Measurements from ENCODE around the gene DCUN1D2. TPM values are rescaled to one million over a fixed set of nuclear protein-coding genes. Genes with fewer than 3 reads are reported as not detected.

Gene DCUN1D2
- total and polyA plus RNA-seq, 2 donors from 2014 or later = 7.6 to 19.5 TPM

- Histone ChIP-seq H3K4me3 (ENCODE audit: low read length in 3 of 3) (no peak overlapping the region), H3K9me3 (ENCODE audit: control insufficient read depth in 2 of 3, insufficient read depth in 1 of 3, low read length in 3 of 3) (no peaks in the 10 kb centered on the region), H3K27me3 (ENCODE audit: control insufficient read depth, insufficient read depth, low read length) (no peaks in the 10 kb centered on the region), H3K4me1 (ENCODE audit: control insufficient read depth in 2 of 3, insufficient read depth in 2 of 3, low read depth in 1 of 3, low read length in 3 of 3) (peaks cover 0 to 3% (median 0%) of the 10 kb centered on the region in 3 donors), H3K36me3 (ENCODE audit: control insufficient read depth in 2 of 3, insufficient read depth in 3 of 3, low read length in 3 of 3) (no peaks in the 10 kb centered on the region), H3K9ac (ENCODE audit: low read length in 3 of 3) (no peak overlapping the region), H3K27ac (ENCODE audit: low read depth in 2 of 2, low read length in 2 of 2) (no peak overlapping the region)
- DNase-seq (peak in 2 of 5 donors; percentile 6 to 37), FAIRE-seq (no peak)
- intact Hi-C loops (cut with DNase I) = no loop called here
- no peak for TF ChIP-seq CTCF (IDR thresholded peaks at IDR 0.05; ENCODE audit: borderline replicate concordance, extremely low read depth, insufficient read depth)
These were observed 83.4 kb downstream of the DCUN1D2 start for GRCh38 chr13:113407103-113407530.

- DNase-seq (peak in 2 of 5 donors; percentile 20 to 44), FAIRE-seq (no peak)
- Histone ChIP-seq H3K9ac (ENCODE audit: low read length in 3 of 3) (no peak overlapping the region), H3K9me3 (ENCODE audit: control insufficient read depth in 2 of 3, insufficient read depth in 1 of 3, low read length in 3 of 3) (no peaks in the 10 kb centered on the region), H3K27ac (ENCODE audit: low read depth in 2 of 2, low read length in 2 of 2) (no peak overlapping the region), H3K4me1 (ENCODE audit: control insufficient read depth in 2 of 3, insufficient read depth in 2 of 3, low read depth in 1 of 3, low read length in 3 of 3) (peaks cover 0 to 3% (median 0%) of the 10 kb centered on the region in 3 donors), H3K36me3 (ENCODE audit: control insufficient read depth in 2 of 3, insufficient read depth in 3 of 3, low read length in 3 of 3) (no peaks in the 10 kb centered on the region), H3K27me3 (ENCODE audit: control insufficient read depth, insufficient read depth, low read length) (no peaks in the 10 kb centered on the region), H3K4me3 (ENCODE audit: low read length in 3 of 3) (no peak overlapping the region)
- TF ChIP-seq CTCF (IDR thresholded peaks at IDR 0.05; ENCODE audit: borderline replicate concordance, extremely low read depth, insufficient read depth) = no peak
- intact Hi-C loops (cut with DNase I) = no loop called here
These were observed 84.0 kb downstream of the DCUN1D2 start for GRCh38 chr13:113406321-113407102.

Other genes starting within 250 kb of the DCUN1D2 start
- gene LAMP1, start 193.5 kb downstream of the DCUN1D2 start, total RNA-seq = 256 TPM
- gene LAMP1, start 193.5 kb downstream of the DCUN1D2 start, polyA plus RNA-seq (ENCODE audit: insufficient read depth, low read depth, low replicate concordance) = 210 TPM
- gene GRTP1, start 126.6 kb downstream of the DCUN1D2 start, total RNA-seq = 9.6 TPM
- gene GRTP1, start 126.6 kb downstream of the DCUN1D2 start, polyA plus RNA-seq (ENCODE audit: insufficient read depth, low read depth, low replicate concordance) = 18.3 TPM
- 1.5 TPM for gene ADPRHL1, start 37.2 kb downstream of the DCUN1D2 start, total RNA-seq
- gene ADPRHL1, start 37.2 kb downstream of the DCUN1D2 start, polyA plus RNA-seq (ENCODE audit: insufficient read depth, low read depth, low replicate concordance) = 1.1 TPM
- 46.9 TPM for gene TFDP1, start 94.0 kb upstream of the DCUN1D2 start, total RNA-seq
- gene TFDP1, start 94.0 kb upstream of the DCUN1D2 start, polyA plus RNA-seq (ENCODE audit: insufficient read depth, low read depth, low replicate concordance) = 33.8 TPM
- 0.16 TPM for gene ATP4B, start 167.5 kb upstream of the DCUN1D2 start, total RNA-seq
- gene ATP4B, start 167.5 kb upstream of the DCUN1D2 start, polyA plus RNA-seq (ENCODE audit: insufficient read depth, low read depth, low replicate concordance) = 0.45 TPM
- not detected for gene GRK1, start 176.5 kb upstream of the DCUN1D2 start, total RNA-seq
- not detected for gene GRK1, start 176.5 kb upstream of the DCUN1D2 start, polyA plus RNA-seq (ENCODE audit: insufficient read depth, low read depth, low replicate concordance)